HepG2 (cell line): ENCODE results near the gene AHRR. TPM values are rescaled to one million over a fixed set of nuclear protein-coding genes. Genes with fewer than 3 reads are reported as not detected.

Experiments used
- ATAC-seq: fragments of 200-7000 bp; cut with Tn5 transposase; 3 replicates; pipeline ENCODE4 v1.9.1; 2020; ENCODE audit warnings: mild to moderate bottlenecking, moderate library complexity
- BruUV-seq: library from RNA; stranded (reverse); fragments of 400-500 nt; replicated peaks from 2 replicates; lab custom pipeline; 2021; lab: Mats Ljungman, UMichigan
- CTCF ChIA-PET: fragments of 300-600 bp; formaldehyde crosslinking; extraction: SDS; loops from one replicate; lab custom pipeline; 2021; ENCODE audit warnings: low total read pairs, inconsistent platforms, low intra/inter-chr PET ratio; lab: Yijun Ruan, JAX
- POLR2A ChIA-PET: fragments of 350-600 bp; sonication (Branson Sonifier 250); formaldehyde crosslinking; loops from one replicate; lab custom pipeline; 2020; ENCODE audit warnings: antibody characterized with exemption, inconsistent platforms; lab: Yijun Ruan, JAX
- DNase-seq: peaks from one replicate; pipeline ENCODE4 v3.0.0-alpha.2; 2015; ENCODE audit warnings: low spot score
- FAIRE-seq: peaks from 3 replicates; lab custom pipeline; 2011; peaks lifted over from hg19 to GRCh38; lab: Jason Lieb, UNC
- H2AFZ ChIP-seq: one replicate; pipeline ENCODE4 v1.6.1; 2011; ENCODE audit warnings: low read length, inconsistent platforms
- H3K27ac ChIP-seq: fragments of 300-600 bp; 3 replicates; pipeline ENCODE4 v1.8.0; 2011; ENCODE audit warnings: mixed run types, mild to moderate bottlenecking, mixed read lengths, low read length, inconsistent platforms; ENCODE audit not compliant: insufficient read depth; ENCODE audit errors: extremely low read length
- H3K27me3 ChIP-seq, 2 experiments: fragments of 200-600 bp in 1 of 2; 2 replicates in 1 of 2; 3 replicates in 1 of 2; pipeline versions ENCODE4 v1.6.0 to v1.8.0; 2011; ENCODE audit warnings: low read length in 2 of 2, mild to moderate bottlenecking in 2 of 2, moderate library complexity in 2 of 2, inconsistent platforms in 1 of 2; ENCODE audit not compliant: insufficient read depth in 2 of 2, control insufficient read depth in 1 of 2
- H3K36me3 ChIP-seq, 2 experiments: fragments of 200-600 bp in 1 of 2; replicated peaks in 1 of 2; 2 replicates in 1 of 2; 3 replicates in 1 of 2; pipeline versions ENCODE4 v1.5.1 to v1.8.0; 2011; ENCODE audit warnings: low read length in 2 of 2, inconsistent platforms in 1 of 2; ENCODE audit not compliant: insufficient read depth in 2 of 2, control insufficient read depth in 1 of 2
- H3K4me1 ChIP-seq: 2 replicates; pipeline ENCODE4 v1.5.1; 2012; ENCODE audit warnings: low read length, inconsistent platforms; ENCODE audit not compliant: insufficient read depth
- H3K4me2 ChIP-seq: 2 replicates; pipeline ENCODE4 v1.6.0; 2011; ENCODE audit warnings: low read depth, low read length, inconsistent platforms
- H3K4me3 ChIP-seq, 3 experiments: fragments of 200-600 bp in 1 of 3; sonication (generic), shearing (Covaris generic) in 1 of 3; replicated peaks in 1 of 3; 2 replicates each; pipeline ENCODE4 v1.5.1; 2011 to 2016; ENCODE audit warnings: low read length in 3 of 3, inconsistent platforms in 2 of 3, low read depth in 2 of 3, mild to moderate bottlenecking in 2 of 3, control low read depth in 1 of 3, mixed read lengths in 1 of 3; ENCODE audit not compliant: insufficient read depth in 1 of 3
- H3K79me2 ChIP-seq: one replicate; pipeline ENCODE4 v1.6.1; 2011; ENCODE audit warnings: low read length, inconsistent platforms; ENCODE audit not compliant: insufficient read depth
- H3K9ac ChIP-seq: 2 replicates; pipeline ENCODE4 v1.6.0; 2011; ENCODE audit warnings: mild to moderate bottlenecking, low read depth, low read length, inconsistent platforms; ENCODE audit not compliant: insufficient read depth
- H3K9me3 ChIP-seq: 2 replicates; pipeline ENCODE4 v1.5.1; 2012; ENCODE audit warnings: mild to moderate bottlenecking, low read length
- H4K20me1 ChIP-seq: 2 replicates; pipeline ENCODE4 v1.6.0; 2011; ENCODE audit warnings: inconsistent platforms, mild to moderate bottlenecking, low read length, moderate library complexity; ENCODE audit not compliant: insufficient read depth
- FOXA1 ChIP-seq, 2 experiments: fragments of 450-650 bp in 1 of 2; sonication (generic) in 1 of 2; formaldehyde crosslinking in 1 of 2; IDR thresholded peaks; 2 replicates each; pipeline versions ENCODE4 v1.4.0 to v1.6.1; 2016 to 2020; ENCODE audit warnings: missing genetic modification reagents in 1 of 2
- MATR3 ChIP-seq: sonication (generic); formaldehyde crosslinking; IDR thresholded peaks from 2 replicates; pipeline ENCODE4 v1.4.0; 2020; ENCODE audit warnings: missing genetic modification reagents
- MIER2 ChIP-seq: IDR thresholded peaks from 2 replicates; pipeline ENCODE4 v1.6.1; 2016; ENCODE audit warnings: missing biosample characterization, missing genetic modification reagents
- NCOA5 ChIP-seq: sonication (generic); formaldehyde crosslinking; IDR thresholded peaks from 2 replicates; pipeline ENCODE4 v1.4.0; 2020; ENCODE audit warnings: missing genetic modification reagents
- PAX8 ChIP-seq: sonication (generic); formaldehyde crosslinking; IDR thresholded peaks from 2 replicates; pipeline ENCODE4 v1.8.0; 2022; ENCODE audit warnings: mild to moderate bottlenecking, missing genetic modification reagents, borderline replicate concordance
- SMC3 ChIP-seq: IDR thresholded peaks from 2 replicates; pipeline ENCODE4 v1.6.1; 2011; ENCODE audit warnings: low read length, improper control_type of control experiment
- ZFP37 ChIP-seq: sonication (generic); formaldehyde crosslinking; IDR thresholded peaks from 2 replicates; pipeline ENCODE4 v1.4.0; 2020; ENCODE audit warnings: missing genetic modification reagents, borderline replicate concordance
- ZKSCAN5 ChIP-seq: sonication (generic); formaldehyde crosslinking; IDR thresholded peaks from 2 replicates; pipeline ENCODE4 v1.5.1; 2020; ENCODE audit warnings: mild to moderate bottlenecking, missing genetic modification reagents
- ZNF180 ChIP-seq: sonication (generic); formaldehyde crosslinking; IDR thresholded peaks from 2 replicates; pipeline ENCODE4 v1.4.0; 2020; ENCODE audit warnings: low read depth, missing genetic modification reagents, borderline replicate concordance
- ZNF232 ChIP-seq: sonication (generic); formaldehyde crosslinking; IDR thresholded peaks from 2 replicates; pipeline ENCODE4 v1.4.0; 2020; ENCODE audit warnings: missing genetic modification reagents, borderline replicate concordance
- ZSCAN20 ChIP-seq: sonication (generic); formaldehyde crosslinking; IDR thresholded peaks from 2 replicates; pipeline ENCODE4 v1.4.0; 2020; ENCODE audit warnings: missing genetic modification reagents, mild to moderate bottlenecking, borderline replicate concordance
- ZSCAN22 ChIP-seq: sonication (generic); formaldehyde crosslinking; IDR thresholded peaks from 2 replicates; pipeline ENCODE4 v1.4.0; 2020; ENCODE audit warnings: mild to moderate bottlenecking, missing genetic modification reagents
- WGBS: methylation state at CpG from one replicate; pipeline ENCODE4 v1.1.6; 2017; ENCODE audit warnings: low lambda C conversion rate; 5-methylcytosine and 5-hydroxymethylcytosine counted together
- in situ Hi-C: cut with HindIII; loops from 2 replicates; pipeline ENCODE4 v1.10.0; 2017; ENCODE audit warnings: low pct_unique_long_range_greater_than_20kb; ENCODE audit not compliant: extremely low pct_ligation_motif_present
- intact Hi-C: fragments of 100-400 bp; cut with micrococcal nuclease; formaldehyde crosslinking; loops from one replicate; pipeline ENCODE4 v1.10.0; 2022; ENCODE audit not compliant: unreplicated experiment
- polyA plus RNA-seq, 8 experiments: library from polyadenylated mRNA; depleted of rRNA in 3 of 8; stranded (reverse) in 7 of 8; unstranded in 1 of 8; fragments of >200 nt; fragmentation: Illumina TruSeq in 4 of 8; extraction: Trizol in 4 of 8; gene quantifications; 2 replicates each; pipeline versions ENCODE4 v1.2.1 to v1.2.3, GENCODE V29; 2011 to 2016; ENCODE audit warnings: low read depth in 4 of 8, missing spikeins in 1 of 8, mixed read lengths in 1 of 8; ENCODE audit not compliant: insufficient read depth in 1 of 8
- total RNA-seq, 5 experiments: library from RNA; depleted of rRNA; stranded (reverse); fragments of >200 nt; fragmentation: Illumina TruSeq; extraction: Trizol; gene quantifications; 2 replicates each; pipeline ENCODE4 v1.2.3, GENCODE V29; 2016; ENCODE audit warnings: low read depth in 1 of 5
- TF ChIP-seq, protein P1 (sequence below): sonication (generic); formaldehyde crosslinking; IDR thresholded peaks from 2 replicates; pipeline ENCODE4 v1.5.0; 2020; ENCODE audit warnings: missing genetic modification reagents, mild to moderate bottlenecking, borderline replicate concordance
- TF ChIP-seq, protein P2 (sequence below), 2 experiments: sonication (generic) in 1 of 2; formaldehyde crosslinking in 1 of 2; IDR thresholded peaks; 2 replicates each; pipeline versions ENCODE4 v1.5.1 to v1.6.1; 2011 to 2020; ENCODE audit warnings: borderline replicate concordance in 1 of 2, low read depth in 1 of 2, low read length in 1 of 2, mild to moderate bottlenecking in 1 of 2, missing genetic modification reagents in 1 of 2, moderate library complexity in 1 of 2

Gene AHRR
- total and polyA plus RNA-seq, 2 of the 13 experiments (the other 11 are each of a cell fraction or from before 2014, with no cell fraction given), result 0.28 to 0.35 TPM

DNA sequence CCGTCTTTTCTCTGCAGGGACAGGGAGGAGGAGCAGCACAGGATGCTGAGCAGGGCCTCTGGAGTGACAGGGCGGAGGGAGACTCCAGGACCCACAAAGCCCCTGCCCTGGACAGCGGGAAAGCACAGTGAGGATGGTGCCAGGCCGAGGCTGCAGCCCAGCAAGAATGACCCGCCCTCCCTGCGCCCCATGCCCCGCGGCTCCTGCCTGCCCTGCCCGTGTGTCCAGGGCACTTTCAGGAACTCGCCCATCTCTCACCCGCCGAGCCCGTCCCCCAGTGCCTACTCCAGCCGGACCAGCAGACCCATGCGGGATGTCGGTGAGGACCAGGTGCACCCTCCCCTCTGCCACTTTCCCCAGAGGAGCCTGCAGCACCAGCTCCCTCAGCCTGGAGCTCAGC is 112.3 kb downstream of the AHRR start (continued):
- TF ChIP-seq PAX8 (no peak), ZFP37 (CRISPR knock-in tag) (no peak), FOXA1 (IDR thresholded peaks at IDR 0.05) (no peak), FOXA1 (CRISPR knock-in tag; IDR thresholded peaks at IDR 0.05) (no peak), SMC3 (no peak), ZNF180 (no peak), ZSCAN22 (CRISPR knock-in tag) (no peak), MATR3 (CRISPR knock-in tag) (no peak)

DNA sequence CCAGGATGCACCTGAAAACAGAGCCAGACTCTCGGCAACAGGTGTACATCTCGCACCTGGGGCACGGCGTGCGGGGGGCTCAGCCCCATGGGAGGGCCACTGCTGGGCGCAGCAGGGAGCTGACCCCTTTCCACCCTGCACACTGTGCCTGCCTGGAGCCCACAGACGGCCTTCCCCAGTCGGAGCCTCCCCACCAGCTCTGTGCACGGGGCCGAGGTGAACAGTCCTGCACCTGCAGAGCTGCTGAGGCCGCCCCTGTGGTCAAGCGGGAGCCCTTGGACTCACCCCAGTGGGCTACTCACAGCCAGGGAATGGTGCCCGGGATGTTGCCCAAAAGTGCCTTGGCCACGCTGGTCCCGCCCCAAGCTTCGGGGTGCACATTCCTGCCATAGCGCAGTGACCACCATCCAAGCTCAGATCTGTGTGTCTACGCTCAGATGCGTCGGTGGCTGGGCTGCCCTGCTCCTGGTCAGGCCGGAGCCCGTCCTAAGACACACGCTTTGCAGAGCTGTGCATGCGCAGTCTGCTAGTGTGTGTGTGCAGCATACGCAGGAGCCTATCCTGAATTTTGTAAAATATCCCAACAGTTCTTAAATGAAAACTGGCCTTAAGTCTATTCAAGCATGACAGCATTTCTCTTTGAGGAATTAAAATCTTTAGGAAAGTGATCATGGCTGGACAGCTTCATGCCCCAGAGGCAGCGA is 113.1 kb downstream of the AHRR start:
- H3K4me3 ChIP-seq, result no peak overlapping the region
- no peak overlapping the region for H3K9ac ChIP-seq
- TF ChIP-seq ZSCAN20, result no peak
- TF ChIP-seq ZNF232 (CRISPR knock-in tag), result no peak
- TF ChIP-seq, protein P1, sequence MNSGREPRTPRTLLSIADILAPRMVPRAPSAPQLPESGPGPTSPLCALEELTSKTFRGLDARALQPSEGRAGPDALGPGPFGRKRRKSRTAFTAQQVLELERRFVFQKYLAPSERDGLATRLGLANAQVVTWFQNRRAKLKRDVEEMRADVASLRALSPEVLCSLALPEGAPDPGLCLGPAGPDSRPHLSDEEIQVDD (CRISPR knock-in tag), result no peak
- TF ChIP-seq, protein P2, sequence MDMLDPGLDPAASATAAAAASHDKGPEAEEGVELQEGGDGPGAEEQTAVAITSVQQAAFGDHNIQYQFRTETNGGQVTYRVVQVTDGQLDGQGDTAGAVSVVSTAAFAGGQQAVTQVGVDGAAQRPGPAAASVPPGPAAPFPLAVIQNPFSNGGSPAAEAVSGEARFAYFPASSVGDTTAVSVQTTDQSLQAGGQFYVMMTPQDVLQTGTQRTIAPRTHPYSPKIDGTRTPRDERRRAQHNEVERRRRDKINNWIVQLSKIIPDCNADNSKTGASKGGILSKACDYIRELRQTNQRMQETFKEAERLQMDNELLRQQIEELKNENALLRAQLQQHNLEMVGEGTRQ (IDR thresholded peaks at IDR 0.05; ENCODE audit: low read depth, low read length), result no peak
- TF ChIP-seq, protein P2 (CRISPR knock-in tag; IDR thresholded peaks at IDR 0.05; ENCODE audit: borderline replicate concordance), result no peak
- TF ChIP-seq ZKSCAN5 (CRISPR knock-in tag), result no peak
- no peak for TF ChIP-seq NCOA5 (CRISPR knock-in tag)
- TF ChIP-seq MIER2 (CRISPR knock-in tag), result no peak
- POLR2A ChIA-PET, result no interaction called here
- WGBS, result 73% methylated on average over 8 of the region's 26 CpGs
- H3K27me3 ChIP-seq, result peaks cover 0 to 8% of the 10 kb centered on the region in 2 experiments; a peak in 2 of 5 replicates
- ATAC-seq, result no peak
- H3K9me3 ChIP-seq, result no peaks in the 10 kb centered on the region
- in situ Hi-C loops, result loop anchor here (5.0 kb wide), 1 partner anchor 117 kb away; no protein-coding TSS in a partner anchor
- no peak overlapping the region for H3K27ac ChIP-seq
- H3K4me1 ChIP-seq, result peaks cover 10% of the 10 kb centered on the region
- no TSS peak for BruUV-seq
- no peak overlapping the region for H3K4me2 ChIP-seq
- H2AFZ ChIP-seq, result no peak overlapping the region
- H3K79me2 ChIP-seq, result no peaks in the 10 kb centered on the region
- DNase-seq, result no peak
- intact Hi-C loops, result loop anchor here (5.0 kb wide), 1 partner anchor 117 kb away; no protein-coding TSS in a partner anchor
- no peaks in the 10 kb centered on the region for H3K36me3 ChIP-seq
- FAIRE-seq, result no peak
- no peaks in the 10 kb centered on the region for H4K20me1 ChIP-seq
- CTCF ChIA-PET, result no interaction called here
